ENCODE measurements around the gene DNAH10. TPM values are rescaled to one million over a fixed set of nuclear protein-coding genes. Genes with fewer than 3 reads are reported as not detected.

Gene DNAH10
- total RNA-seq, 1 experiment from 2014 or later: 0.09 TPM

GRCh38 chr12:123941624-123942237 lies 179.6 kb downstream of the DNAH10 start:
- DNase-seq (ENCODE audit: low spot score) (no peak), ATAC-seq (no peak)
- Mint-ChIP-seq H3K4me3 (no peak overlapping the region), H3K4me1 (no peaks in the 10 kb centered on the region), H3K27ac (no peak overlapping the region), H3K36me3 (peaks cover 3% of the 10 kb centered on the region; the same call in 1 of the 2 replicates), H3K27me3 (ENCODE audit: low read depth) (peaks cover 12% of the 10 kb centered on the region), H3K9me3 (peaks cover 6% of the 10 kb centered on the region; the same call in 1 of the 2 replicates)
- no peak for TF ChIP-seq TEAD4 (CRISPR knock-in tag; IDR thresholded peaks at IDR 0.05)
- TF ChIP-seq, protein P1, sequence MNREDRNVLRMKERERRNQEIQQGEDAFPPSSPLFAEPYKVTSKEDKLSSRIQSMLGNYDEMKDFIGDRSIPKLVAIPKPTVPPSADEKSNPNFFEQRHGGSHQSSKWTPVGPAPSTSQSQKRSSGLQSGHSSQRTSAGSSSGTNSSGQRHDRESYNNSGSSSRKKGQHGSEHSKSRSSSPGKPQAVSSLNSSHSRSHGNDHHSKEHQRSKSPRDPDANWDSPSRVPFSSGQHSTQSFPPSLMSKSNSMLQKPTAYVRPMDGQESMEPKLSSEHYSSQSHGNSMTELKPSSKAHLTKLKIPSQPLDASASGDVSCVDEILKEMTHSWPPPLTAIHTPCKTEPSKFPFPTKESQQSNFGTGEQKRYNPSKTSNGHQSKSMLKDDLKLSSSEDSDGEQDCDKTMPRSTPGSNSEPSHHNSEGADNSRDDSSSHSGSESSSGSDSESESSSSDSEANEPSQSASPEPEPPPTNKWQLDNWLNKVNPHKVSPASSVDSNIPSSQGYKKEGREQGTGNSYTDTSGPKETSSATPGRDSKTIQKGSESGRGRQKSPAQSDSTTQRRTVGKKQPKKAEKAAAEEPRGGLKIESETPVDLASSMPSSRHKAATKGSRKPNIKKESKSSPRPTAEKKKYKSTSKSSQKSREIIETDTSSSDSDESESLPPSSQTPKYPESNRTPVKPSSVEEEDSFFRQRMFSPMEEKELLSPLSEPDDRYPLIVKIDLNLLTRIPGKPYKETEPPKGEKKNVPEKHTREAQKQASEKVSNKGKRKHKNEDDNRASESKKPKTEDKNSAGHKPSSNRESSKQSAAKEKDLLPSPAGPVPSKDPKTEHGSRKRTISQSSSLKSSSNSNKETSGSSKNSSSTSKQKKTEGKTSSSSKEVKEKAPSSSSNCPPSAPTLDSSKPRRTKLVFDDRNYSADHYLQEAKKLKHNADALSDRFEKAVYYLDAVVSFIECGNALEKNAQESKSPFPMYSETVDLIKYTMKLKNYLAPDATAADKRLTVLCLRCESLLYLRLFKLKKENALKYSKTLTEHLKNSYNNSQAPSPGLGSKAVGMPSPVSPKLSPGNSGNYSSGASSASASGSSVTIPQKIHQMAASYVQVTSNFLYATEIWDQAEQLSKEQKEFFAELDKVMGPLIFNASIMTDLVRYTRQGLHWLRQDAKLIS (CRISPR knock-in tag; IDR thresholded peaks at IDR 0.05; ENCODE audit: borderline replicate concordance): no peak
- no peak for TF ChIP-seq SMAD4 (CRISPR knock-in tag; IDR thresholded peaks at IDR 0.05)
- TF ChIP-seq, protein P2, sequence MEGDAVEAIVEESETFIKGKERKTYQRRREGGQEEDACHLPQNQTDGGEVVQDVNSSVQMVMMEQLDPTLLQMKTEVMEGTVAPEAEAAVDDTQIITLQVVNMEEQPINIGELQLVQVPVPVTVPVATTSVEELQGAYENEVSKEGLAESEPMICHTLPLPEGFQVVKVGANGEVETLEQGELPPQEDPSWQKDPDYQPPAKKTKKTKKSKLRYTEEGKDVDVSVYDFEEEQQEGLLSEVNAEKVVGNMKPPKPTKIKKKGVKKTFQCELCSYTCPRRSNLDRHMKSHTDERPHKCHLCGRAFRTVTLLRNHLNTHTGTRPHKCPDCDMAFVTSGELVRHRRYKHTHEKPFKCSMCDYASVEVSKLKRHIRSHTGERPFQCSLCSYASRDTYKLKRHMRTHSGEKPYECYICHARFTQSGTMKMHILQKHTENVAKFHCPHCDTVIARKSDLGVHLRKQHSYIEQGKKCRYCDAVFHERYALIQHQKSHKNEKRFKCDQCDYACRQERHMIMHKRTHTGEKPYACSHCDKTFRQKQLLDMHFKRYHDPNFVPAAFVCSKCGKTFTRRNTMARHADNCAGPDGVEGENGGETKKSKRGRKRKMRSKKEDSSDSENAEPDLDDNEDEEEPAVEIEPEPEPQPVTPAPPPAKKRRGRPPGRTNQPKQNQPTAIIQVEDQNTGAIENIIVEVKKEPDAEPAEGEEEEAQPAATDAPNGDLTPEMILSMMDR (IDR thresholded peaks at IDR 0.05): no peak
- TF ChIP-seq SOX15 (CRISPR knock-in tag; IDR thresholded peaks at IDR 0.05): no peak
- TF ChIP-seq MLX (CRISPR knock-in tag; IDR thresholded peaks at IDR 0.05): no peak
- TF ChIP-seq JAZF1 (CRISPR knock-in tag; IDR thresholded peaks at IDR 0.05): no peak
- TF ChIP-seq MAX (CRISPR knock-in tag; IDR thresholded peaks at IDR 0.05): no peak
- no peak for TF ChIP-seq IRF2 (CRISPR knock-in tag; IDR thresholded peaks at IDR 0.05; ENCODE audit: borderline replicate concordance, low read depth)
- TF ChIP-seq, protein P3, sequence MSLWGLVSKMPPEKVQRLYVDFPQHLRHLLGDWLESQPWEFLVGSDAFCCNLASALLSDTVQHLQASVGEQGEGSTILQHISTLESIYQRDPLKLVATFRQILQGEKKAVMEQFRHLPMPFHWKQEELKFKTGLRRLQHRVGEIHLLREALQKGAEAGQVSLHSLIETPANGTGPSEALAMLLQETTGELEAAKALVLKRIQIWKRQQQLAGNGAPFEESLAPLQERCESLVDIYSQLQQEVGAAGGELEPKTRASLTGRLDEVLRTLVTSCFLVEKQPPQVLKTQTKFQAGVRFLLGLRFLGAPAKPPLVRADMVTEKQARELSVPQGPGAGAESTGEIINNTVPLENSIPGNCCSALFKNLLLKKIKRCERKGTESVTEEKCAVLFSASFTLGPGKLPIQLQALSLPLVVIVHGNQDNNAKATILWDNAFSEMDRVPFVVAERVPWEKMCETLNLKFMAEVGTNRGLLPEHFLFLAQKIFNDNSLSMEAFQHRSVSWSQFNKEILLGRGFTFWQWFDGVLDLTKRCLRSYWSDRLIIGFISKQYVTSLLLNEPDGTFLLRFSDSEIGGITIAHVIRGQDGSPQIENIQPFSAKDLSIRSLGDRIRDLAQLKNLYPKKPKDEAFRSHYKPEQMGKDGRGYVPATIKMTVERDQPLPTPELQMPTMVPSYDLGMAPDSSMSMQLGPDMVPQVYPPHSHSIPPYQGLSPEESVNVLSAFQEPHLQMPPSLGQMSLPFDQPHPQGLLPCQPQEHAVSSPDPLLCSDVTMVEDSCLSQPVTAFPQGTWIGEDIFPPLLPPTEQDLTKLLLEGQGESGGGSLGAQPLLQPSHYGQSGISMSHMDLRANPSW (CRISPR knock-in tag; conservative IDR thresholded peaks at IDR 0.05; ENCODE audit: low read depth): no peak
- ChIA-PET POLR2A (no interaction called here), CTCF (interaction anchor here (1.0 kb wide), 1 partner anchor 10 kb away, joined by 4 read pairs; no protein-coding TSS in a partner anchor)

- peaks cover 3% of the 10 kb centered on the region; the same call in 1 of the 2 replicates for H3K36me3 Mint-ChIP-seq
- ATAC-seq (no peak), DNase-seq (ENCODE audit: low spot score) (no peak)
- H3K4me1 Mint-ChIP-seq: no peaks in the 10 kb centered on the region
- ChIA-PET CTCF (interaction anchor here (1.0 to 1.2 kb wide), 2 partner anchors 10 to 100 kb away, joined by 3 to 4 read pairs; no protein-coding TSS in a partner anchor), POLR2A (no interaction called here)
- peaks cover 12% of the 10 kb centered on the region for H3K27me3 Mint-ChIP-seq (ENCODE audit: low read depth)
- H3K9me3 Mint-ChIP-seq: peaks cover 6% of the 10 kb centered on the region; the same call in 1 of the 2 replicates
- TF ChIP-seq TEAD4 (CRISPR knock-in tag; IDR thresholded peaks at IDR 0.05) (no peak), ZNF416 (CRISPR knock-in tag; IDR thresholded peaks at IDR 0.05) (no peak), ZNF263 (CRISPR knock-in tag; IDR thresholded peaks at IDR 0.05; ENCODE audit: low read depth) (no peak)
- H3K27ac Mint-ChIP-seq: no peak overlapping the region
- H3K4me3 Mint-ChIP-seq: no peak overlapping the region
Measured at GRCh38 chr12:123942238-123942653, 180.1 kb downstream of the DNAH10 start.
